Lung microvascular endothelial cell (primary cell): Measurements from ENCODE around the gene DNAJB7. TPM values are rescaled to one million over a fixed set of nuclear protein-coding genes. Genes with fewer than 3 reads are reported as not detected.
"Not testable (repeated sequence)": the region's sequence is repeated elsewhere in the genome, so short reads cannot be mapped to it uniquely, and the experiment has no call there.

Experiments used
- DNase-seq, 2 donors: peaks; one replicate each; pipeline versions ENCODE4 v3.0.0 to v3.0.0-alpha.2; 2010; ENCODE audit warnings: low read depth in 2 of 2
- total RNA-seq: library from RNA; depleted of rRNA; stranded (reverse); fragments of >200 nt; gene quantifications from 2 replicates; pipeline ENCODE4 v1.2.1, GENCODE V29; 2014

DNAJB7 gene
- total RNA-seq, 1 donor from 2014 or later = not detected

GRCh38 chr22:40845816-40846215 lies 16.1 kb downstream of the DNAJB7 start:
- not testable (repeated sequence) for DNase-seq

DNA sequence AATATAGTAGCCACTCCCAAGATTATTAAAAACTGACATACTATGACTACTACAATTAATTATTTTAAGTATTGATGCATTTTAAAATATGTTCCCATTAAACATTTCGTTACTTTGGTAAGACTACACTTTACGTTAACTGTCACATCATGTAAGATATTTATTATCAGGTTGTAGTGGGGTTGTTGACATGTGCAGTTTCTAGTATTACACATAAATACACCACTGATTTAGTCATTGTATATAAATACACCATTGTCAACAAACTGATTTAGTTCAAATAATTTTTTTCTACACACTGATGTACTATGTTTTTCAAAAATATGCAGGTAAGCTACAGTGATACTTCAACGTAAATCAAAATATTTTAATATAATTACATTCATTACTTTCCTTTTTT lies 17.0 kb downstream of the DNAJB7 start:
- no peak for DNase-seq

- DNase-seq = no peak
Observed at GRCh38 chr22:40838486-40838885, 23.4 kb downstream of the DNAJB7 start.

GRCh38 chr22:40834619-40835018 lies 27.3 kb downstream of the DNAJB7 start:
- no peak for DNase-seq

DNA sequence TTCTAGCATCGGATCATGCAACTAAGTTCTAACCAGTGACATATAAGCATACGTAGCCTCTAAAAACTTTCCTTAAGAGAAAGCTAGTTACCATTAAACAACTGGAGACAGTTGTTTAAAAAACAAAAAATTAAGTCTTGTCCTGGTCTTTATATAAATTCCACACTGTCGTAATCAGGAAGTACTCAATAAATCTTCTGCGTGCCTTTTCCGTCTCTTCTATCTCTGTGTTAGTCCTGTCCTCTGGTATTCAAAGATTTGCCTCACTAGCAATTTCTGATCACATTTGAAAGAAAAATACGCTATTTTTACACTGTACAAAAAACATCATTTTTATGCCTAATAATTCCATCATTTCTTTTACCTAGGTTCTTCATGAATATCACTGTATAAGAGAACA lies 32.8 kb downstream of the DNAJB7 start:
- DNase-seq = peak in 1 of 2 donors; percentile 61

DNA sequence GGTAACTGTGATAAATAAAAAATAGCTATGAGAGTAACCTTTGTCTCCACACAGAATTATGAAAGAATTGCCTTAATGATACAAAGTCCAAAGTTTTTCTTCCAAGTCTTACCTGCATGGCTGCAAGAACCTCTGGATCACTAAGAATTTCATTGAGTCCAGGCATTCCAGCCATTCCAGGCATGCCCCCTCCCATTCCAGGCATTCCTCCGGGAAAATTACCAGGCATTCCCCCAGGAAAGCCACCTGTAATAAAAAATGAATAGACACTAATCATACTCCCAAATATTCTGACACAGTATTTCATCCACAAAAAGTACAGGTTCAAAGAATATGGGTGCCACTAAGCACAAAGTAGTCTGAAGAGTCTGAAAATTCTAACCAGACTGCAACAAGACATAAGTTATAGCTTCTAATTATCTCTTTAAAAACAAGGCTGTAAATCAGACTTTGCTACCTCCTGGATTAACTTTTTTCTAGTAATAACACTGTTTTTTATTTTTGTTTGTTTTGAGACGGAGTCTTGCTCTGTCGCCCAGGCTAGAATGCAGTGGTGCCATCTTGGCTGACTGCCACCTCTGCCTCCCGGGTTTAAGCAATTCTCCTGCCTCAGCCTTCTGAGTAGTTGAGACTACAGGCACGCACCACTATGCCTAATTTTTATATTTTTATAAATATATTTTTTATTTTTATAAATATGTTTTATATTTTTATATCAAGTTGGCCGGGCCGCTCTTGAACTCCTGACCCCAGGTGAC lies 34.8 kb downstream of the DNAJB7 start:
- DNase-seq = no peak

DNA sequence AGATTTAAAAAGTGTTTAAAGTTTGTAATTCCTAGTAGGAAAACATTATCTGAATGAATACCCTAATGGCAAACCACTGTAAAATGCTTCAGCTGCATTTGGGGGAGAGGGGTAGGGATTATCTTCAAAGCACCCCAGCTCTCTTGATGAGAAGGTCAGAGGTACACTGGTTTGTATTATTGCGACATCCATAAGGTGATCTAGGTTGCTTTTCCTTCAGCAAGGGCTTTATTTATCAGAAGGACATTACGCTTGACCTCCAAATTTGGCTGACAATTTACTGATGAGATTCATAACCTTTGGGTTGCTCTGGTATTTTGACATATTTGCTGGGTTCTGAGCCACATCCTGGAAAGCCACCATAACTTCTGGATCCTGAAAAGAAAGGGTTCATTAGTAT lies 35.6 kb downstream of the DNAJB7 start:
- DNase-seq = not testable (repeated sequence)

GRCh38 chr22:40823426-40823825 lies 38.5 kb downstream of the DNAJB7 start:
- no peak for DNase-seq

DNA sequence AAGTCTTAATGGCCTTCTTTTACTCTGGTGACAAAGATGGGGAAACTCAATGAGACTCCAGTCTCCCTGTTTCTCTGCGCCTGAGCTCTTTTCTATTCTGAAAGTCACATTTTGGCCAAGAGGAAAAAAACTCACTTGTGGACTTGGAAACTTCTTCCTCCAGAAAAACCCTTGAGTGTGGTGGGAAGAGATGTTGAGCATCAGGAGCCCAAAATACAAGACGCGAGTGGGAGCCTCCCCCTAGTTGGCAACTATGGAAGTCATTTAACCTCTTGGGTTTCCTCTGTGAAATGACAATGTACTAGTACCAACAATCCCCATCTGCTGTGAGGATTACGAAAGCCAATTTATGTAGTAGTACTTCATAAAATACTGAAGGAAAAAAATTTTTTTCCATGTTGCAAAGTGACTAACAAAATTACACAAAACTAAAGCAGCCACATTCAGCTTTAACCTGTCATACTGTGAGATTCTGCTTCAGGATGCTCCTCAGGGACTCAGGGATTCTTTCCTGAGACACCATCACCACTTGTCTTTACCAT lies 42.2 kb downstream of the DNAJB7 start:
- peak; percentile 6 to 69 for DNase-seq

DNA sequence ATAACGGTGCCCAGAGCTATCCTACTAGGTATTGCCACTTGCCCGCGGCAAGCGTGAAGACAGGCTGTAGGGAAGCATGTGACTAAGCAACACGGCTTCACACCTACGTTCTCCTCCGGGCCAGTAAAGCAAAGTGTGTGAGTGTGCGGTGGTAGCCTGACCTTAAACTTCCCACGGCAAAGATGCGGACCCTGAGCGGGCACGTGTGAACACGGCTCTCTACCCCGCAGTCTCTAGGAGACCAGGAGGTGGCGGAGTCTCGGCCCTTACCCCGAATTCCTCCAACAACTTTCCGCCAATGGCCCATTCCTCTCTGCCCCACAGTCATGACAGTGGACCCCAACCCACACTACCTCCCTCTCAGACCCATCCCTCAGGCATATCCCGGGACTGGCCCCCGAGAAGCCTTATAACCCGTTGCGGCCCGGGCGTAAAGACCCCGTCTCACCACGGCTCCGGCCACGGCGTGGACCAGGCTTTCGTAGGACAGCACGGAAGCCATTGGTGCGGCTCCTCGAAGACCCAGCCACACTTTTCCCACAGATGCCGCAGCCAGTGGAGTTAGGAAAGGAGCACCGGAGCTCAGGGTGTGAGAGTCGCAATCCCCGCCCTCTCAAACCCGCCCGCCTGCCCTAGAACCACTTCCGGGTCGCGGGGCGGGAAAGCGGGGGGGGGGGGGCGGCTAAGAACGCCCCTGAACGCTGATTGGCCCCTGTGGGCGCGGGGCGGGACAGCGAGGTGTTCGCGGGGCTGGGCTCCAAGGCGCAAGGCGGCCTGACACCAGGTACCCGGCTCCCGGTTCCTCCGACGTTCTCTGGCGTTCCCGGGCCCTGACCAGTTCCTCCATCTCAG lies 42.9 kb downstream of the DNAJB7 start, which contains the start of gene SLC25A17:
Gene SLC25A17 (minus strand): TSS at position 600 of the 852 bp plus-strand sequence. CDS start 98 bp downstream, at position 502.
- peak; percentile 80 to 88 for DNase-seq

DNA sequence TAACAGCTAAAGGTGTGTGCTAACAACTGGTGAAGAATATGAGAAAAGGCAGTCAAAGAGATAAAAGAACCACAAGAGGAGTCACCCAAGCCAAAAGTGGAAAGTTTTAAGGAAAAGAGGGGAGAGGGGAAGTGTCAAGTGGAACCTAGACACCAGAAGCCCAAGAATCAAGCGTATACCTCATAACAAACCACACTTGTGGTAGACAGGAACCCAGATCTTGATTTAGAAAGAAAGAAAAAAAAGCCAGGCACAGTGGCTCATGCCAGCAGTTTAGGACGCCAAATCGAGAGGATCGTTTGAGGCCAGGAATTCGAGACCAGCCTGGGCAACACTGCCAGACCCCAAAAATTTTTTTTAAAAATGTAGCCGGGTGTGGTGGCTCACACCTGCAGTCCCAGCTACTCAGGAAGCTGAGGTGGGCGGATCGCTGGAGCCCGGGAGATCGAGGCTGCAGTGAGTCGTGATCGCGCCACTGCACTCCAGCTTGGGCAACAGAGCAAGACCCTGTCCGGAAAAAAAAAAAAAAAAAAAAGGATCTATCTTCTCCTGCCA lies 43.6 kb downstream of the DNAJB7 start:
- DNase-seq = no peak

DNA sequence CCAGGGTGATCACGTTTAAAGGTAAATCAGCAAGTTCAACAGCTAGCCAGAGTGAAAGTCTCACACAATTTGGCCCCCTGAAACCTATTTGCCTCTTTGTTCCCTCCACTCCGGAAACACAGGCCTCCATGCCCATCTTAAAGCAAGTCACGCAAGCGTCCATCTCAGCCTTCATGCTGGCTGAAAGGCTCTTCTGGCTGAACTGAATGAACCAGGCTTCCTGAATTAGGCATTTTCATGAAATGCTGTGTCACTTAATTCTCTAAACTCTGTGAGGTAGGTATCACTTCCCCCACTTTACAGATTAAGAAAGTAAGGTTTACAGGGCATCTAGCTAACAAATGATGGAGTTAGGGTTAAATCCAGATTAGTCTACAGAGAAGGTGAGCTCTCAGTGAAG lies 44.2 kb downstream of the DNAJB7 start:
- DNase-seq = no peak

DNA sequence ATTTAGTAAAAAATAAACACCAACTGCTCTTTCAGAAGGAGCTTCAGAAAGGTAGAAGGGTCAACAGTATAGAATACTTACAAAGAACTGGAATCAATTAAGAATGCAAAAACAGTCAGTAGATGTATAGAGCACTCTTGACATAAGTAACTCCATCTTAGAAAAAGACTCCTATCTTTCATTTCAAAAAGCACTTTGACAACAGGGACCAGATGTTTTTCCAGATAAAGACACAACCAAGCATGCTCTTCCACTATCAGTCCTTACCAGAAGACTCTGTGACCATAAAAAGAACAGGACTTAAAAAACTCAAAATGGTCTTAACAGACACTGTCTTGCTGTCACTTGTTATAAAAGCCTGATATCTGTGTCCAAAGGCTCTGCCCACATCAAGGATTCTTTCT lies 48.0 kb downstream of the DNAJB7 start:
- no peak for DNase-seq

Other genes with a start within 250 kb of the DNAJB7 start
- 13.1 and 14.5 TPM in 2 replicates for gene MRTFA, start 225.4 kb downstream of the DNAJB7 start, total RNA-seq
- 0.22 TPM in 1 of 2 replicates, not detected in the other for gene MCHR1, start 182.6 kb downstream of the DNAJB7 start, total RNA-seq
- gene SLC25A17, start 42.8 kb downstream of the DNAJB7 start, total RNA-seq = 12.0 and 17.7 TPM in 2 replicates
- 158 and 180 TPM in 2 replicates for gene ST13, start 5.5 kb downstream of the DNAJB7 start, total RNA-seq
- gene XPNPEP3, start 5.0 kb downstream of the DNAJB7 start, total RNA-seq = 4.2 and 5.0 TPM in 2 replicates
- 72.4 and 81.3 TPM in 2 replicates for gene RBX1, start 89.3 kb upstream of the DNAJB7 start, total RNA-seq
- gene EP300, start 230.5 kb upstream of the DNAJB7 start, total RNA-seq = 20.9 and 33.7 TPM in 2 replicates